Ishikawa (cell line): ENCODE measurements around the gene TRIM71.

Experiments
- CEBPB ChIP-seq: IDR thresholded peaks from 2 replicates; pipeline ENCODE4 v1.6.1; 2012
- CREB1 ChIP-seq: IDR thresholded peaks from 2 replicates; pipeline ENCODE4 v1.6.1; 2012; ENCODE audit warnings: low read depth
- EGR1 ChIP-seq: IDR thresholded peaks from 2 replicates; pipeline ENCODE4 v1.6.1; 2012
- EP300 ChIP-seq: IDR thresholded peaks from 2 replicates; pipeline ENCODE4 v1.6.1; 2012; ENCODE audit warnings: borderline replicate concordance
- FOXM1 ChIP-seq: IDR thresholded peaks from 2 replicates; pipeline ENCODE4 v1.6.1; 2012; ENCODE audit warnings: low read depth, borderline replicate concordance
- NFIC ChIP-seq: IDR thresholded peaks from 2 replicates; pipeline ENCODE4 v1.6.1; 2012
- RAD21 ChIP-seq: IDR thresholded peaks from 2 replicates; pipeline ENCODE4 v1.6.1; 2012; ENCODE audit warnings: low read depth
- REST ChIP-seq: IDR thresholded peaks from 2 replicates; pipeline ENCODE4 v1.6.1; 2012; ENCODE audit warnings: low read depth, mild to moderate bottlenecking
- TAF1 ChIP-seq: IDR thresholded peaks from 2 replicates; pipeline ENCODE4 v1.6.1; 2012; ENCODE audit warnings: low read depth, mild to moderate bottlenecking
- TCF12 ChIP-seq: IDR thresholded peaks from 2 replicates; pipeline ENCODE4 v1.6.1; 2012; ENCODE audit warnings: low read depth
- TEAD4 ChIP-seq: IDR thresholded peaks from 2 replicates; pipeline ENCODE4 v1.6.1; 2012
- USF1 ChIP-seq: IDR thresholded peaks from 2 replicates; pipeline ENCODE4 v1.6.1; 2012
- YY1 ChIP-seq: IDR thresholded peaks from 2 replicates; pipeline ENCODE4 v1.6.1; 2012; ENCODE audit warnings: low read depth
- ZBTB7A ChIP-seq: IDR thresholded peaks from 2 replicates; pipeline ENCODE4 v1.6.1; 2012; ENCODE audit warnings: low read depth
- TF ChIP-seq, protein P1 (sequence below): IDR thresholded peaks from 2 replicates; pipeline ENCODE4 v1.6.1; 2012

TRIM71 gene

DNA sequence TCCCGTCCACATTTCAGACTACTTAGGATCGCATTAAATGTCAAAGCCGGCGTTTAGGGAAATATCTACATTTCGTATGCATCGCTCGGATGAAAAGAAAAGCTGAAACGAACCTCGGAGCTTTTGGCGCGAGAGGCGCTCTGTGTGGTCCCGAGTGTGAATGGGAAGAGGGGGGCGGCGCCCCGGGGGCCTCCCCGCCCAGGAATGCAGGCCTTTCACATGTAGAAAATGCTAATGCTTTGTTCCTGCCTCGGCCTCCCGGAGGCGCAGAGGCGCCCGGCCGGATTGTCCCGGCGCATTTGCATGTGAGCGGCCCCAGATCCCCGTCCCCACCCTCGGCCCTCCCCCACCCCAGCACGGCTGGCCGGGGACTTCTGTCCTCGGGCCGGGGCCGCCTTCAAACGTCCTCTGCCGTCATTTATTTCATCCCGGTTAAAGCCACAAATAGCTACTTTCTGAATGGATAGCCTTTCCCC lies 37.0 kb upstream of the TRIM71 start:
- peak; percentile 73 for TF ChIP-seq TEAD4
- no peak for TF ChIP-seq CREB1
- TF ChIP-seq TAF1 = no peak
- no peak for TF ChIP-seq EP300
- no peak for TF ChIP-seq YY1
- no peak for TF ChIP-seq NFIC
- peak; percentile 68 for TF ChIP-seq ZBTB7A
- no peak for TF ChIP-seq CEBPB
- TF ChIP-seq USF1 = no peak
- no peak for TF ChIP-seq TCF12

DNA sequence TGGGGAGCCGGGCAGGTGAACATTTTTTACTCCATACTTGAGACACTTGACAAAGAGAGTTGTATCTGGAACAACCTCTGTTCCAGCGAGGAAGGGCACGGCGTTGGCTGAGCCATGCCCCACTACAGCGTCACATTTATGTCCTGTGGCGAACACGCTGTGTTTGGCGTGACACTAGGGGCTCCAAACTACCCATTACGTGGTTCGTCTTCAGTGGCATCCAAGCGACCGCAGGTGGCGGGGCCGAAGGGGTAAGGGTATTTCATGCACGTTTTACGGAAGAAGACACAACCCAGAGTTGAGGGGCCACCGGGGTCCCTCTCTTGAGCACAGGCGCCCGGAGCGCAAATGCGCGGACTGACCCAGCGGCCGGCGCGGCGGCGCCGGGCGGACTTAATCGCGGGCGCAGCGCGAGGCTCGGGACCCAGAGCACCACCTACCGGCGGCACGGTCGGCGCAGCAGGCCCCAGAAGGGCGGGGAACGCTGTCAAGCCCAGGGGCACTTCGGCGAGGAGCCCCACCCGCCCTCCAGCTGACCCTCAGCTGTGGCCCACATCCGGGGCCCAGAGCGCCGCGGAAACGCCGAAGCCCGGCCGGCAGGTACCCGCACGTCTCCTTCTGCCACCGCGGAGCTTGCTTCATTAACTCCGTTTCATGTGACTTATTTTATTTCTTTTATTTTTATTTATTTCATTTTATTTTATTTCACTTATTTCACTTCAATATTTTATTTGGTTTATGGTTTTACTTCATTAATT lies 36.4 kb upstream of the TRIM71 start:
- no peak for TF ChIP-seq YY1
- peak; percentile 32; the same call in 1 of the 2 replicates for TF ChIP-seq TAF1
- TF ChIP-seq EP300 = peak; percentile 24; the same call in 1 of the 2 replicates
- peak; percentile 24; the same call in 1 of the 2 replicates for TF ChIP-seq USF1
- TF ChIP-seq FOXM1 = no peak
- TF ChIP-seq RAD21 = peak; percentile 50; the same call in 1 of the 2 replicates
- TF ChIP-seq, protein P1, sequence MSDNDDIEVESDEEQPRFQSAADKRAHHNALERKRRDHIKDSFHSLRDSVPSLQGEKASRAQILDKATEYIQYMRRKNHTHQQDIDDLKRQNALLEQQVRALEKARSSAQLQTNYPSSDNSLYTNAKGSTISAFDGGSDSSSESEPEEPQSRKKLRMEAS = peak; percentile 67
- no peak for TF ChIP-seq EGR1
- no peak for TF ChIP-seq NFIC
- TF ChIP-seq ZBTB7A = peak; percentile 93
- TF ChIP-seq TCF12 = peak; percentile 50; the same call in 1 of the 2 replicates
- TF ChIP-seq CREB1 = no peak
- TF ChIP-seq TEAD4 = no peak
- TF ChIP-seq REST = no peak
- TF ChIP-seq CEBPB = no peak

GRCh38 chr3:32782407-32782806 lies 35.4 kb upstream of the TRIM71 start:
- TF ChIP-seq TEAD4 (no peak), CEBPB (no peak), EP300 (no peak), TCF12 (no peak), ZBTB7A (no peak), RAD21 (no peak), EGR1 (no peak), NFIC (no peak), FOXM1 (no peak), USF1 (no peak), YY1 (no peak), REST (no peak)

- no peak for TF ChIP-seq USF1
- no peak for TF ChIP-seq EP300
- TF ChIP-seq, protein P1 = no peak
- TF ChIP-seq TCF12 = no peak
- TF ChIP-seq REST = no peak
- TF ChIP-seq NFIC = no peak
- no peak for TF ChIP-seq TAF1
- no peak for TF ChIP-seq YY1
- no peak for TF ChIP-seq TEAD4
- TF ChIP-seq FOXM1 = no peak
- no peak for TF ChIP-seq ZBTB7A
- TF ChIP-seq RAD21 = no peak
- TF ChIP-seq CEBPB = no peak
- TF ChIP-seq CREB1 = no peak
- no peak for TF ChIP-seq EGR1
Observed at GRCh38 chr3:32791833-32792232, 26.0 kb upstream of the TRIM71 start.
